ENCODE results near the gene CD9.
"Not testable (repeated sequence)": the region's sequence is repeated elsewhere in the genome, so short reads cannot be mapped to it uniquely, and the experiment has no call there.

CD9 gene

GRCh38 chr12:6199531-6200255 is 507 bp upstream of the CD9 start:
- no peak for DNase-seq

GRCh38 chr12:6201213-6201608 is 1.0 kb downstream of the CD9 start:
- DNase-seq = no peak

DNA sequence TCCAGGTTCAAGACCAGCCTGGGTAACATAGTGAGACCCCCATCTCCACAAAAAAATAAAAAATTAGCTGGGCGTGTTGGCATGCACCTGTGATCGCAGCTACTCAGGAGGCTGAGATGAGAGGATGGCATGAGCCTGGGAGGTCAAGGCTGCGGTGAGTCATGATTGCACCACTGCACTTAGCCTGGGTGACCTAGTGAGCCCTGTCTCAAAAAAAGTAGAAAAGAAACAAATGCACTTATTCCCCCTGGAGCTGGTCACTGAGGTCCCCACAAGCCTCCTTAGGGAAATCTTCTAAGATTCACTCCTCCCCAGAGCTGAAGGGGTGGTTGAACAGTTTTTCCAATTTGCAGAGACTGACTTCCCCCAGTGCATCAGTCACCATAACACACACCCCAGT is 1.6 kb downstream of the CD9 start:
- DNase-seq = no peak

GRCh38 chr12:6202304-6202703 is 2.1 kb downstream of the CD9 start:
- DNase-seq = no peak

DNA sequence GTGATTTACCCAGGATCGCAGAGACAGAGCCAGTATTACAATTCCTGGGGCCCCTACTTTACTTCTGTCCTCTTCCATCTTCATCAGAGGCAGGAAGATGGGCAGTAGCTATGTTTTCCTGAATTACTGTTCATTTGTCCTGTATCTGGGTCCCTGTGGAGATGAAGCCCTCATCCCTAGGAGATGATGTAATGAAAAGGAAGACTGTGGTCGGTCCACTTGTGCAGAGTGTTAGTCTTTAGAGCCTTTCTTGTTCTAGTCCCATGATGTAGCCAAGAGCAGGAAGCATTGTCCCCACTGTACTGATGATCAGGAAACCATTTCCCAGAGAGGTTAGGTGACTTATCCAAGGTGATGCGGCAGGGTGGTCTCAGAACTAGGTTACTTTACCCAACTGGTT is 2.6 kb downstream of the CD9 start:
- DNase-seq = no peak

DNA sequence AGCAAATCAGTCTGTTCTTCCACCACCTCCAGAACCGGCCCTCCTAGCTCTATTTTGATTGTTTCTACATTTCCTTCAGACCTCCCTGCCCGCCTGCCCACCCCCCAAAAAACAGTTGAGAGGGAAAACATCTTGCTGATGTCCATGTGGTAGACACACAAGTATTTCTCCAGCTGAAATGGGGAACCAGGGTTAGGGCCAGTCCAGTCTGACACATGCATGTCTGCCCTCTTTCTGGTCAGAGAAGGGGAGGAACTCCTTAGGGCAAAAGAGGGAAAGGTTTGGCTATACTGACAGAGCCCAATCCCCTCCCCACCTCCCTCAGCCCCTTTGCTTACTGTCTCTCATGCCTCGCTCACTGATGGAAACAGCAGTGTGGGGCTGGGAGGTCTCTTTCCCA is 3.4 kb downstream of the CD9 start:
- DNase-seq = no peak

DNA sequence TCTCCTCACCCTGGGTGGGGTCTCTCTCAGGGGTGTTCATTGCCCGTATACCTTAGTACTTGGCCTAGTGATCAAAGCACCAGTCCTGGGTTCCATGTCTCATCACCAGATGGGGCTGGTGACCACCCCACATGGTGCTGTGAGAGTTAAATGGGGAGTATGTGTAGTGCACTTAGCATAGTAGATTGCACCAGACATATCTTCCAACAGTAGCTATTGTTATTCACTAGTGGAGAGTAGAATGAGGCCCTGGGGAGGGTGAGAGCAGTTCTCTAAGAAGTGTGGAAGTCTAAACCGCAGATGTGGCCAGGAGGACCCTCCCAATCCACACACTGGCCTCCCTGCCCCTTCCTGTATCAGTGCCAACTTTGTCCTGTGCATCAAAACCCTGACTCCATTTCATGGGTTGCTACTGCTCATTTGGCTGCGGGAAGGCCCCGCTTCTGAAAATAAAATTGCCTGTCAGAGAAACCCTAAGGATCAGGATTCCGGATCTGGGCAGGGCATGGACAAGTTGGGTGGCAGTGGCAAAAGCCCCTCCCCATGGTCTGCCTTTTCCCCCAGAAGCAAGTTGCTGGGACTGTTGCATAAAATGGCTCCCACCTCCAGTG is 4.4 kb downstream of the CD9 start:
- no peak for DNase-seq

GRCh38 chr12:6205144-6205539 is 4.9 kb downstream of the CD9 start:
- DNase-seq = no peak

GRCh38 chr12:6205761-6206160 is 5.6 kb downstream of the CD9 start:
- DNase-seq = no peak

DNA sequence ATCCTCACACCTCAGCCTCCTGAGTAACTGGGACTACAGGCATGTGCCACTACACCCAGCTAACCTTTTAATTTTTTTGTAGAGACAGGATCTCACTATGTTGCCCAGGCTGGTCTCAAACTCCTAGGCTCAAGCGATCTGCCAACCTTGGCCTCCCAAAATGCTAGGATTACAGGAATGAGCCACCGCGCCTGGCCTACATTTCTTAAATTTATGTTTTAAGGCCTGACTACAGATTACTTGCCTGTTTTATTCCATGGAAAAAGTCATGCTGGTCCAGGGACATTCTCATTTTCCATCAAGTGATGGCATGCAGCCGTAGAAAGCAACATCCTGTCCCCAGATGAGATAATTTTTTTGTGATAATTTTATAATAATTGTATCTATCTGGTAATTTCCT is 6.1 kb downstream of the CD9 start:
- no peak for DNase-seq

- DNase-seq = no peak
Observed at GRCh38 chr12:6207259-6207925, 7.2 kb downstream of the CD9 start.

DNA sequence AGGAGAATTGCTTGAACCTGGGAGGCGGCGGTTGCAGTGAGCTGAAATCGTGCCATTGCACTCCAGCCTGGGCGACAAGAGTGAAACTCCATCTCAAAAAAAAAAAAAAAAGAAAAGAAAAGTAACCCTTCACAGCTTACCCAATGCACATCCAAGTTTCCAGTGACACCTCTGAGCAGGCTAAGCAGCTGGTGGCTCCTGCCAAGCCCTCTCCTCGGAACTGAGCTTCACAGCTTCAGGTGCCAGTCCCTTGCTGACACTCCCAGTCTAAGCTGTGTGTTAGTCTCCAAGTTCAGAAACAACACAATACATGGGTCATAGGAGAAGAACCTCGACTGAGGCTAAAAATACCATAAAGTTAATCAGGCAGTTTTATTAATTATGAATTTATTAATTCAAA is 7.9 kb downstream of the CD9 start:
- DNase-seq = no peak

- not testable (repeated sequence) for DNase-seq
Observed at GRCh38 chr12:6209428-6209827, 9.2 kb downstream of the CD9 start.

DNA sequence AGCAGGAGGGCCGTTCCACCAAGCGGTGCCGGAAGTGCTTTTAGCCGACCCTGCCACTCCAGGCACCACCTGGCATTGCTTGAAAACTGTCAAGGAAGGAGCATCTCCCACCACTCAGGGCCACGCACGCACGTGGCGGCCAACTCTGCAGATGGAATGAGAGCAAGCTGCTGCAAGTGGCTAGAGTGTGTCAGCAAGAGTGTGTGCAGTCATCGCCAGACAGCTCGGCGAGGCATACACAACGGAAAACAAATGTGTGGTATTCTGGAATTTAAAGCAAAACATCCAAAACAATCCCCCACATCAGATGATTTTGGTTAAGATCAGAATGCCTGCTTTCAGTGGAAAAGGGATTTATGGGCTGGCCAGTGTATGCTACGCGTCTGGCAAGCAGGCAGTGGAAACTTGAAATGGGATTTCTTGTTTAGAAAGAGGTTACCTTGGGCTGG is 11.2 kb downstream of the CD9 start:
- no peak for DNase-seq

DNA sequence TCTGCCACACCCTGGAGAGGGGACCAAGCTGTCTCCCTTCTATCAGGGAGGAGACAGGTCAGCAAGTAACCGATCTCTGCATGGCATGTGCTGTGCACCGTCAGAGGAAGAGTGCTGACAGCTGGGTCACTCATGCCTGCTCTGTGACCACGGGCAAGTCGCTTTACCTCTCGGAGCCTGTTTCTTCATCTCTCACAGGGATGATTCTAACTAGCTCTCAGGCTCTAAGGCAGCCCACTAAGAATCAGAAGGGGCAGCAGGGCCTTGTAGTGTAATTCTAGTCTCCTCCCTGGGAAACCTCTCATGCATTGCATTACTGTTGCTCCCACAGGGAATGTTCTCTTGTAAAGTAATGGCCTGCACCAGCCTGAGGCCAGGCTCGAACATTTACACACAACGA is 11.9 kb downstream of the CD9 start:
- DNase-seq = no peak

- DNase-seq = no peak
Observed at GRCh38 chr12:6213969-6214368, 13.8 kb downstream of the CD9 start.

DNA sequence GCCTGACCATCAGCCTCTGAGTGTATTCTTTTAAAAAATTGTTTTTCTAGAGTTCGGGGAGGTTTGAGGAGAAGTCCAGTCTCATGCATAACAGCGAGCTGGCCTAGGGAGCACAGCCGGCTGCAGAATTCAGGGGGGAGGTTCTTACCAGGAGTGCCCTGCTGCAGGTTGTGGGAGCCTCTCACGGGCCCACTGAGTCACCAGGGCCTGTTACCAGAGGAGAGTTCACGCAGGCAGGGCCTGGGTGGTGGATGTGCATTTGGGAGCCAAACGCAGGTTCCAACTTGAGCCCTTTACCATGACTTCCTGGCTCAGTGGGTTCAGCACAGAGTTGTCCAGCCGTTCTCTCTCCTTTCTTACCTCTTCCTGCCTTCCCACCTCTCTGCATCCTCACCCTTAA is 14.4 kb downstream of the CD9 start:
- no peak for DNase-seq

DNA sequence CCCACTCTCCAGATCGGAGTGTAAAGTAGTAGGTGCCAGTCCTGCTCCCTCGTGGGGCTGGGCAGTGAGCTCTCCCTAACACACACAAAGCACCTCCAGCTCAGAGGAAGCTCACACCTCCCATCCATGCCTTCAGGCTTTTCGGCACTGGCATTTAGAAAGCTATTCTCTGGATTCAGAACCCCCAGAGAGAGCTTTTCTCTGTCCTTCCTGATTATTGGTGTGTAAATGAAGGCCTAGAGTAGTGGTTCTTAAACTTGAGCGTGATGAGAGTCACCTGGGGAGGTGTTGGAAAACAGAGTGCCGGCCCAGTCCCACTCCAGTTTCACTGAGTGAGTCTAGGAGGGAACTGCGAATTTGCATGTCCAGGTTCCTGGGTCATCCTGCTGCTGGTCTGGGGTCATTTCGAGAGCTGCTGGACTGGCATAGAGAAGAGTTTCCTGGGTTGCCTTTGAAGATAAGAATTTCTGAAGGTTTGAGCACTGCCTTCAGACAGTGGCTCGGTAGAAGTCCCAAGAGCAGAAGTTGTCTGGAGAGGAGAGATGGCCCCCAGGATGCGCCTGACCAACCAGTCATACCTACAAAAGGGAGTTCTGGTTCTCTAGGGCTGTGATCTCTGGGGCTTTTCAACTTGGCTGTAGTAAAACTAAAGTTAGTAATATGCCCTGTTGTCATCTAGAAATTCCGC is 15.1 kb downstream of the CD9 start:
- no peak for DNase-seq

DNA sequence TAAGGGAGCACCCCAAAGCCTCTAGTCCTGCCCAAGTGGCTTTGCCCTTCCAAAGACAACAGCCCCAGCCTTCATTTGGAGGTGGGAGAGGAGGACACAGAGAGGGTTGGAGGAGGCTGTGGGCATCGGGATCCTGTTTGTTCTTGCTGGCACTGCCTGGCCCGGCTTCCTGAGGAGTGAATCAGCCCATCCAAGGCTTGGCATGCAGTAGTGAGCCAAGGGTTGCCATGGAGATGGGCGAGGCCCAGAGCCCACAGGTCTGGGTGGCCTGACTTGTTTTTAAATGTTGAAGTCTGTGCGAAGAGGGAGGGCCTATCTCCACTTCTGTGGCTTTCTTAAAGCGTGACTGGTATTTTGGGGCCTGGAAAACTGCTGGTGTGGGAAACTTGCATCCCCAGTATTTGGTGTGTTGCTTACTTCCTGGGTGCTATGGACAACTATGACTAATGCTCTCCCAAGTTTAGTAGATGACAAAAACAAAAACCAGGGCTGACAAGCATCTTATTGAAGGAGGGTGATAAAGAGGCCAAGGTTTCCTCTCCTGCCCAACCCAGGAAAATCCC is 15.8 kb downstream of the CD9 start:
- DNase-seq = no peak

DNA sequence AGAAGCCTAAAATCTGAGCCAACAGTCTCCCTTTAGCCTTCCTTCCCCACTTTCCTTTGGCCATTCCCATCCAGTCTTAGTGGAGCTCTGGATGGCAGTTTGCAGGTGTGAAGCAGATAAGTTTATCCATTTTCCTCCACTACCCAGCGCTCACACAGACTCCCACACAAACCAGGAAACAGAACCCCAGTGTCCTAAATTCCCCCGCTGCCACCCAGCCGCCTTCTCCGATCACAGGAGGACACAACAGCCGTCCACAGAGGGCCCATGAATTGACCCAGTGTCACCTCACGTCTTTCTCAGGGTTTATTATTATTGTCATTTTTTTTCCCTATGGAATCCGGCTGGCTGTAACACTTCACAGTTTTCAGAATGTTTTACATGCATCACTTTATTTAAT is 16.4 kb downstream of the CD9 start:
- no peak for DNase-seq

DNA sequence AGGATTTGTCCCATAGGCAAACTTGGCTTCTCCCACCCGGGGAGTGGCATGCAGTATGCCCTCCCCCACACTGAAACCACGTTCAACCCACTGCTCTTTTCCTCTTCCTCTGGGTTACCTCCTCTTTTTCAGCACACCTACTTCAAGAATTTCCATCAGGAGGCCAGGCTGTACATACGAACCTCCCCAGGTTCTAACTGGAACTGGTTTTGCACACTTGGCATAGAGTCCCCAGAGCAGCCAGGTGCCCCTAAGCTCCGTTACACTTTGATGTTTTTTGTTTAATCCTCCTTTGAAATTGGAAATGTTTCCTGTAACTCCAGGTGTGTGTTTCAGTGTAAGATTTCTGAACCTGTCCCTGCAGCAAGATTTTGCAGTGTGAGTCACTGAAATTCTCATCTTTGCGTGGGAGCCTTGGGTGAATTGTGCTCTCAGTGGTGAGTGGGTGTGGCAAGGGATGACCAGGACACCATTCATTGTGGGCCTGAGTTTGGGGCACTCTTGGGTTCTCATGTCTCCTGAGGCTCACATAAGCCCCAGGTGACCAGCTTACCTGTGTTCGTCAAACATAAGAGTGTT is 18.2 kb downstream of the CD9 start:
- DNase-seq = no peak

DNA sequence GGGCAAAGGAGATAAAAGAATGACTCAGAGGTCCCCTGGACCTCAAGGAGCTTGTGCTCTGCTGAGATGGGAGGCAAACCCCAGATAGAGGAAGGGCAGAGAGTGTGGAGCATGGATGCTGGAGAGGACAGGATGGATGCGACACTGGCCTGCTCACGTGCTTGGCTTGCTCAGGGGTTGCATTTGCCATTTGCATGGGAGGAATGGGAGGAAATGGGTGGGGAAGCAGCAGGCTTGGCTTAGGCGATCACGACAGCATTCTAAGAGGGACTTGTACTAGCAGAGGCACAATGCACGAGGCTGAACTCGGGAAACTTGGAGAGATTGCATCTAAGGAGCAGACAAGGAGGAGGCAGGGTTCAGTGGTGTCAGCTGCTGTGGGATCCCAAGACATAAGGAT is 19.8 kb downstream of the CD9 start:
- no peak for DNase-seq

DNA sequence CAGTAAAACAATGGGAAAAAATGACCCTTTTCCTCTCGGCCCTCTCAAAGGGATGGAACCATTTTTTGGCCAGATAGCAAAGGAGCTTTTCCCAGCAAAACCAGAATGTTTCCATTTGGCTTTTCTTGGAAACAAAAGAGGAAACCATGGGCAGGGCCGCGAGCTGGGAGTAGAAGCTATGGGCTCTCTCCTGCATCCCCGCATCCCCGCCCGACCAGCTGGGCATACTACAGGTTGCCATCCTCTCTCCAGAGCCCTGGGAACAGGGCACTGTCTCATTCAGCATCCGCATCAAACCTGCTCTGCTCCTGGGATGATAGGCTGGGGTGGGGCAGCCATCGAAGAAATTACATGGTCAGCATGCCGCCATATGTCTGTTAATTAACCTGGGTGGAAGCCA is 20.9 kb downstream of the CD9 start:
- DNase-seq = no peak

Measured in NCI-H1930 (cell line).